HepG2 (cell line): Measurements from ENCODE around the gene CDYL. TPM values are rescaled to one million over a fixed set of nuclear protein-coding genes. Genes with fewer than 3 reads are reported as not detected.

Source experiments
- ATAC-seq: fragments of 200-7000 bp; cut with Tn5 transposase; 3 replicates; pipeline ENCODE4 v1.9.1; 2020; ENCODE audit warnings: mild to moderate bottlenecking, moderate library complexity
- BruUV-seq: library from RNA; stranded (reverse); fragments of 400-500 nt; replicated peaks from 2 replicates; lab custom pipeline; 2021; lab: Mats Ljungman, UMichigan
- CTCF ChIA-PET: fragments of 300-600 bp; formaldehyde crosslinking; extraction: SDS; loops from one replicate; lab custom pipeline; 2021; ENCODE audit warnings: low total read pairs, inconsistent platforms, low intra/inter-chr PET ratio; lab: Yijun Ruan, JAX
- POLR2A ChIA-PET: fragments of 350-600 bp; sonication (Branson Sonifier 250); formaldehyde crosslinking; loops from one replicate; lab custom pipeline; 2020; ENCODE audit warnings: antibody characterized with exemption, inconsistent platforms; lab: Yijun Ruan, JAX
- DNase-seq: peaks from one replicate; pipeline ENCODE4 v3.0.0-alpha.2; 2015; ENCODE audit warnings: low spot score
- FAIRE-seq: peaks from 3 replicates; lab custom pipeline; 2011; peaks lifted over from hg19 to GRCh38; lab: Jason Lieb, UNC
- H2AFZ ChIP-seq: one replicate; pipeline ENCODE4 v1.6.1; 2011; ENCODE audit warnings: low read length, inconsistent platforms
- H3K27ac ChIP-seq: fragments of 300-600 bp; 3 replicates; pipeline ENCODE4 v1.8.0; 2011; ENCODE audit warnings: mixed run types, mild to moderate bottlenecking, mixed read lengths, low read length, inconsistent platforms; ENCODE audit not compliant: insufficient read depth; ENCODE audit errors: extremely low read length
- H3K27me3 ChIP-seq, 2 experiments: fragments of 200-600 bp in 1 of 2; 2 replicates in 1 of 2; 3 replicates in 1 of 2; pipeline versions ENCODE4 v1.6.0 to v1.8.0; 2011; ENCODE audit warnings: low read length in 2 of 2, mild to moderate bottlenecking in 2 of 2, moderate library complexity in 2 of 2, inconsistent platforms in 1 of 2; ENCODE audit not compliant: insufficient read depth in 2 of 2, control insufficient read depth in 1 of 2
- H3K36me3 ChIP-seq, 2 experiments: fragments of 200-600 bp in 1 of 2; replicated peaks in 1 of 2; 2 replicates in 1 of 2; 3 replicates in 1 of 2; pipeline versions ENCODE4 v1.5.1 to v1.8.0; 2011; ENCODE audit warnings: low read length in 2 of 2, inconsistent platforms in 1 of 2; ENCODE audit not compliant: insufficient read depth in 2 of 2, control insufficient read depth in 1 of 2
- H3K4me1 ChIP-seq: 2 replicates; pipeline ENCODE4 v1.5.1; 2012; ENCODE audit warnings: low read length, inconsistent platforms; ENCODE audit not compliant: insufficient read depth
- H3K4me2 ChIP-seq: 2 replicates; pipeline ENCODE4 v1.6.0; 2011; ENCODE audit warnings: low read depth, low read length, inconsistent platforms
- H3K4me3 ChIP-seq, 3 experiments: fragments of 200-600 bp in 1 of 3; sonication (generic), shearing (Covaris generic) in 1 of 3; replicated peaks in 1 of 3; 2 replicates each; pipeline ENCODE4 v1.5.1; 2011 to 2016; ENCODE audit warnings: low read length in 3 of 3, inconsistent platforms in 2 of 3, low read depth in 2 of 3, mild to moderate bottlenecking in 2 of 3, control low read depth in 1 of 3, mixed read lengths in 1 of 3; ENCODE audit not compliant: insufficient read depth in 1 of 3
- H3K79me2 ChIP-seq: one replicate; pipeline ENCODE4 v1.6.1; 2011; ENCODE audit warnings: low read length, inconsistent platforms; ENCODE audit not compliant: insufficient read depth
- H3K9ac ChIP-seq: 2 replicates; pipeline ENCODE4 v1.6.0; 2011; ENCODE audit warnings: mild to moderate bottlenecking, low read depth, low read length, inconsistent platforms; ENCODE audit not compliant: insufficient read depth
- H3K9me3 ChIP-seq: 2 replicates; pipeline ENCODE4 v1.5.1; 2012; ENCODE audit warnings: mild to moderate bottlenecking, low read length
- H4K20me1 ChIP-seq: 2 replicates; pipeline ENCODE4 v1.6.0; 2011; ENCODE audit warnings: inconsistent platforms, mild to moderate bottlenecking, low read length, moderate library complexity; ENCODE audit not compliant: insufficient read depth
- BORCS8-MEF2B ChIP-seq: sonication (generic); formaldehyde crosslinking; IDR thresholded peaks from 2 replicates; pipeline ENCODE4 v1.8.0; 2022; ENCODE audit warnings: mild to moderate bottlenecking, missing genetic modification reagents
- CENPBD1 ChIP-seq: sonication (generic); formaldehyde crosslinking; IDR thresholded peaks from 2 replicates; pipeline ENCODE4 v1.8.0; 2022; ENCODE audit warnings: missing genetic modification reagents, low read depth, mild to moderate bottlenecking, borderline replicate concordance
- ELF3 ChIP-seq: IDR thresholded peaks from 2 replicates; pipeline ENCODE4 v1.6.1; 2016; ENCODE audit warnings: missing genetic modification reagents, missing compliant biosample characterization
- ELK4 ChIP-seq: sonication (generic); formaldehyde crosslinking; IDR thresholded peaks from 2 replicates; pipeline ENCODE4 v1.9.0; 2021; ENCODE audit warnings: missing genetic modification reagents, borderline replicate concordance
- GRHL1 ChIP-seq: sonication (generic); formaldehyde crosslinking; conservative IDR thresholded peaks from 2 replicates; pipeline ENCODE4 v1.8.0; 2022; ENCODE audit warnings: missing genetic modification reagents
- KDM2A ChIP-seq: sonication (generic); formaldehyde crosslinking; IDR thresholded peaks from 2 replicates; pipeline ENCODE4 v1.4.0; 2020; ENCODE audit warnings: low read depth, missing genetic modification reagents, borderline replicate concordance
- SMAD9 ChIP-seq: sonication (generic); formaldehyde crosslinking; IDR thresholded peaks from 2 replicates; pipeline ENCODE4 v1.5.1; 2020; ENCODE audit warnings: mild to moderate bottlenecking, missing genetic modification reagents
- ZBTB40 ChIP-seq, 2 experiments: fragments of 450-650 bp in 1 of 2; sonication (generic) in 1 of 2; formaldehyde crosslinking in 1 of 2; IDR thresholded peaks; 2 replicates each; pipeline versions ENCODE4 v1.6.1 to v1.8.0; 2016 to 2022; ENCODE audit warnings: antibody characterized with exemption in 1 of 2, mild to moderate bottlenecking in 1 of 2, missing genetic modification reagents in 1 of 2
- WGBS: methylation state at CpG from one replicate; pipeline ENCODE4 v1.1.6; 2017; ENCODE audit warnings: low lambda C conversion rate; 5-methylcytosine and 5-hydroxymethylcytosine counted together
- in situ Hi-C: cut with HindIII; loops from 2 replicates; pipeline ENCODE4 v1.10.0; 2017; ENCODE audit warnings: low pct_unique_long_range_greater_than_20kb; ENCODE audit not compliant: extremely low pct_ligation_motif_present
- intact Hi-C: fragments of 100-400 bp; cut with micrococcal nuclease; formaldehyde crosslinking; loops from one replicate; pipeline ENCODE4 v1.10.0; 2022; ENCODE audit not compliant: unreplicated experiment
- polyA plus RNA-seq, 8 experiments: library from polyadenylated mRNA; depleted of rRNA in 3 of 8; stranded (reverse) in 7 of 8; unstranded in 1 of 8; fragments of >200 nt; fragmentation: Illumina TruSeq in 4 of 8; extraction: Trizol in 4 of 8; gene quantifications; 2 replicates each; pipeline versions ENCODE4 v1.2.1 to v1.2.3, GENCODE V29; 2011 to 2016; ENCODE audit warnings: low read depth in 4 of 8, missing spikeins in 1 of 8, mixed read lengths in 1 of 8; ENCODE audit not compliant: insufficient read depth in 1 of 8
- total RNA-seq, 5 experiments: library from RNA; depleted of rRNA; stranded (reverse); fragments of >200 nt; fragmentation: Illumina TruSeq; extraction: Trizol; gene quantifications; 2 replicates each; pipeline ENCODE4 v1.2.3, GENCODE V29; 2016; ENCODE audit warnings: low read depth in 1 of 5

Gene CDYL
- total and polyA plus RNA-seq, 2 of the 13 experiments (the other 11 are each of a cell fraction or from before 2014, with no cell fraction given): 22.8 to 105 TPM

- no peak overlapping the region for H3K27ac ChIP-seq
- no TSS peak for BruUV-seq
- CTCF ChIA-PET: no interaction called here
- TF ChIP-seq SMAD9 (CRISPR knock-in tag) (no peak), CENPBD1 (no peak), KDM2A (CRISPR knock-in tag) (no peak), ELF3 (CRISPR knock-in tag) (no peak), ELK4 (CRISPR knock-in tag) (no peak), ZBTB40 (IDR thresholded peaks at IDR 0.05) (no peak), ZBTB40 (CRISPR knock-in tag; IDR thresholded peaks at IDR 0.05) (no peak), GRHL1 (CRISPR knock-in tag) (no peak), BORCS8-MEF2B (no peak)
These were observed 223.4 kb downstream of the CDYL start for GRCh38 chr6:4999586-4999985.

More at GRCh38 chr6:4999586-4999985, 223.4 kb downstream of the CDYL start:
- peaks cover 7% of the 10 kb centered on the region for H3K79me2 ChIP-seq
- no peaks in the 10 kb centered on the region for H4K20me1 ChIP-seq
- H3K9me3 ChIP-seq: no peaks in the 10 kb centered on the region
- peaks cover 16 to 61% of the 10 kb centered on the region in 2 experiments for H3K36me3 ChIP-seq
- H3K4me1 ChIP-seq: peaks cover 30% of the 10 kb centered on the region
- H3K27me3 ChIP-seq: no peaks in the 10 kb centered on the region
- H2AFZ ChIP-seq: no peak overlapping the region
- intact Hi-C loops (no loop called here), in situ Hi-C loops (no loop called here)
- ATAC-seq: no peak
- DNase-seq: no peak
- POLR2A ChIA-PET: no interaction called here
- no peak for FAIRE-seq
- no peak overlapping the region for H3K4me2 ChIP-seq
- no peak overlapping the region for H3K4me3 ChIP-seq
- H3K9ac ChIP-seq: no peak overlapping the region
- WGBS: 47% methylated on average over 2 of the region's 2 CpGs
